ENCODE measurements around the gene TIMM50. TPM values are rescaled to one million over a fixed set of nuclear protein-coding genes. Genes with fewer than 3 reads are reported as not detected.

TIMM50 gene
- total and polyA plus RNA-seq, 2 of the 13 experiments (the other 11 are each of a cell fraction or from before 2014, with no cell fraction given) = 91.1 to 92.5 TPM

DNA sequence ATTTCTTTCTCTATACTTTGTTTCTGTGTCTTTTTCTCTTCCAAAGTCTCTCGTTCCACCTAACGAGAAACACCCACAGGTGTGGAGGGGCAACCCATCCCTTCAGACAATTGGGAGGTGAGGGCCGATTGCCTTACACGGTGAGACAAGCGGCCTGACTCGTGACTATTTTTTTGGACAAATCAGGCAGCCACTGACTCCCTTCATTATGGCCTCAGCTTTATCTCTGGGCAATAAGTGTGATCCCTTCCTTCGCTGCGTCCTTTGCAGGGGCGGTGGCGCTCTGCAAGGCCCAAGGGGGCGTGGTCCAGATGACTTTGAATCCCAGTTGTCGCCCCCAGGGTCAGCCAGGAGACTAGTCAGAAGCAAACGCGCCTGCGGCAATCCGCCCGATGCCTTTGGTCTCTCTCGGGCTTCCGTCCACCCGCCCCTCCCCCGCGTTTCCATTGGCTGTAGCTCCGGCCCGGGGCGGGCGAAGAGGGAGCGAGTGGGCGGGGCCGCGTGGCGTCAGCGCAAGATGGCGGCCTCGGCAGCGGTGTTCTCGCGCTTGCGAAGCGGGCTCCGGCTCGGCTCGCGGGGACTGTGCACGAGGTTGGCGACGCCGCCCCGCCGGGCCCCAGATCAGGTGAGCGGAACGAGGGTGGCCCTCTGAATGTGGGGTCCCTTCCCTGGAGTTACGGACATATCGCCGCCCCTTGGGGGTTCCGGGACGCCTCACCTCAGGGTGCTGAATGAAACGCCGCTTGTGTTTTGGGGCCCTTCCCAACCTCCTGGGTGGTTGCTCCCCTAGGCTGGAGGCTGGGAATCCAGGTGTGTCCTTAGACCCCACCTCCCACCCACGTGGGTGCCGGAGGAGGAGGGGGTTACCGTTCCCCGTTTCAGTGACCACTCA is at the start of gene TIMM50 (continued):
- TF ChIP-seq, protein P1, sequence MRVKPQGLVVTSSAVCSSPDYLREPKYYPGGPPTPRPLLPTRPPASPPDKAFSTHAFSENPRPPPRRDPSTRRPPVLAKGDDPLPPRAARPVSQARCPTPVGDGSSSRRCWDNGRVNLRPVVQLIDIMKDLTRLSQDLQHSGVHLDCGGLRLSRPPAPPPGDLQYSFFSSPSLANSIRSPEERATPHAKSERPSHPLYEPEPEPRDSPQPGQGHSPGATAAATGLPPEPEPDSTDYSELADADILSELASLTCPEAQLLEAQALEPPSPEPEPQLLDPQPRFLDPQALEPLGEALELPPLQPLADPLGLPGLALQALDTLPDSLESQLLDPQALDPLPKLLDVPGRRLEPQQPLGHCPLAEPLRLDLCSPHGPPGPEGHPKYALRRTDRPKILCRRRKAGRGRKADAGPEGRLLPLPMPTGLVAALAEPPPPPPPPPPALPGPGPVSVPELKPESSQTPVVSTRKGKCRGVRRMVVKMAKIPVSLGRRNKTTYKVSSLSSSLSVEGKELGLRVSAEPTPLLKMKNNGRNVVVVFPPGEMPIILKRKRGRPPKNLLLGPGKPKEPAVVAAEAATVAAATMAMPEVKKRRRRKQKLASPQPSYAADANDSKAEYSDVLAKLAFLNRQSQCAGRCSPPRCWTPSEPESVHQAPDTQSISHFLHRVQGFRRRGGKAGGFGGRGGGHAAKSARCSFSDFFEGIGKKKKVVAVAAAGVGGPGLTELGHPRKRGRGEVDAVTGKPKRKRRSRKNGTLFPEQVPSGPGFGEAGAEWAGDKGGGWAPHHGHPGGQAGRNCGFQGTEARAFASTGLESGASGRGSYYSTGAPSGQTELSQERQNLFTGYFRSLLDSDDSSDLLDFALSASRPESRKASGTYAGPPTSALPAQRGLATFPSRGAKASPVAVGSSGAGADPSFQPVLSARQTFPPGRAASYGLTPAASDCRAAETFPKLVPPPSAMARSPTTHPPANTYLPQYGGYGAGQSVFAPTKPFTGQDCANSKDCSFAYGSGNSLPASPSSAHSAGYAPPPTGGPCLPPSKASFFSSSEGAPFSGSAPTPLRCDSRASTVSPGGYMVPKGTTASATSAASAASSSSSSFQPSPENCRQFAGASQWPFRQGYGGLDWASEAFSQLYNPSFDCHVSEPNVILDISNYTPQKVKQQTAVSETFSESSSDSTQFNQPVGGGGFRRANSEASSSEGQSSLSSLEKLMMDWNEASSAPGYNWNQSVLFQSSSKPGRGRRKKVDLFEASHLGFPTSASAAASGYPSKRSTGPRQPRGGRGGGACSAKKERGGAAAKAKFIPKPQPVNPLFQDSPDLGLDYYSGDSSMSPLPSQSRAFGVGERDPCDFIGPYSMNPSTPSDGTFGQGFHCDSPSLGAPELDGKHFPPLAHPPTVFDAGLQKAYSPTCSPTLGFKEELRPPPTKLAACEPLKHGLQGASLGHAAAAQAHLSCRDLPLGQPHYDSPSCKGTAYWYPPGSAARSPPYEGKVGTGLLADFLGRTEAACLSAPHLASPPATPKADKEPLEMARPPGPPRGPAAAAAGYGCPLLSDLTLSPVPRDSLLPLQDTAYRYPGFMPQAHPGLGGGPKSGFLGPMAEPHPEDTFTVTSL (CRISPR knock-in tag; IDR thresholded peaks at IDR 0.05; ENCODE audit: borderline replicate concordance) = no peak
- no peak for TF ChIP-seq ZNF83 (CRISPR knock-in tag; IDR thresholded peaks at IDR 0.05; ENCODE audit: borderline replicate concordance)
- peak; percentile 79; the same call in 1 of the 2 replicates for TF ChIP-seq ARNTL (CRISPR knock-in tag; IDR thresholded peaks at IDR 0.05)
- TF ChIP-seq TBP (CRISPR knock-in tag; IDR thresholded peaks at IDR 0.05) = no peak
- no peak; the same call in 1 of the 2 replicates for TF ChIP-seq ZNF136 (CRISPR knock-in tag; IDR thresholded peaks at IDR 0.05; ENCODE audit: low read depth)
- TF ChIP-seq PITX1 (CRISPR knock-in tag; IDR thresholded peaks at IDR 0.05) = peak; percentile 77; the same call in 1 of the 2 replicates
- TF ChIP-seq POLR2A (IDR thresholded peaks at IDR 0.05; ENCODE audit: insufficient read depth in 1 of 2, low read depth in 2 of 2, low read length in 2 of 2) = peak; percentile 75 to 82
- TF ChIP-seq, protein P2, sequence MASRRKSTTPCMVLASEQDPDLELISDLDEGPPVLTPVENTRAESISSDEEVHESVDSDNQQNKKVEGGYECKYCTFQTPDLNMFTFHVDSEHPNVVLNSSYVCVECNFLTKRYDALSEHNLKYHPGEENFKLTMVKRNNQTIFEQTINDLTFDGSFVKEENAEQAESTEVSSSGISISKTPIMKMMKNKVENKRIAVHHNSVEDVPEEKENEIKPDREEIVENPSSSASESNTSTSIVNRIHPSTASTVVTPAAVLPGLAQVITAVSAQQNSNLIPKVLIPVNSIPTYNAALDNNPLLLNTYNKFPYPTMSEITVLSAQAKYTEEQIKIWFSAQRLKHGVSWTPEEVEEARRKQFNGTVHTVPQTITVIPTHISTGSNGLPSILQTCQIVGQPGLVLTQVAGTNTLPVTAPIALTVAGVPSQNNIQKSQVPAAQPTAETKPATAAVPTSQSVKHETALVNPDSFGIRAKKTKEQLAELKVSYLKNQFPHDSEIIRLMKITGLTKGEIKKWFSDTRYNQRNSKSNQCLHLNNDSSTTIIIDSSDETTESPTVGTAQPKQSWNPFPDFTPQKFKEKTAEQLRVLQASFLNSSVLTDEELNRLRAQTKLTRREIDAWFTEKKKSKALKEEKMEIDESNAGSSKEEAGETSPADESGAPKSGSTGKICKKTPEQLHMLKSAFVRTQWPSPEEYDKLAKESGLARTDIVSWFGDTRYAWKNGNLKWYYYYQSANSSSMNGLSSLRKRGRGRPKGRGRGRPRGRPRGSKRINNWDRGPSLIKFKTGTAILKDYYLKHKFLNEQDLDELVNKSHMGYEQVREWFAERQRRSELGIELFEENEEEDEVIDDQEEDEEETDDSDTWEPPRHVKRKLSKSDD (CRISPR knock-in tag; IDR thresholded peaks at IDR 0.05; ENCODE audit: low read depth) = peak; percentile 81; the same call in 1 of the 2 replicates
- TF ChIP-seq, protein P3, sequence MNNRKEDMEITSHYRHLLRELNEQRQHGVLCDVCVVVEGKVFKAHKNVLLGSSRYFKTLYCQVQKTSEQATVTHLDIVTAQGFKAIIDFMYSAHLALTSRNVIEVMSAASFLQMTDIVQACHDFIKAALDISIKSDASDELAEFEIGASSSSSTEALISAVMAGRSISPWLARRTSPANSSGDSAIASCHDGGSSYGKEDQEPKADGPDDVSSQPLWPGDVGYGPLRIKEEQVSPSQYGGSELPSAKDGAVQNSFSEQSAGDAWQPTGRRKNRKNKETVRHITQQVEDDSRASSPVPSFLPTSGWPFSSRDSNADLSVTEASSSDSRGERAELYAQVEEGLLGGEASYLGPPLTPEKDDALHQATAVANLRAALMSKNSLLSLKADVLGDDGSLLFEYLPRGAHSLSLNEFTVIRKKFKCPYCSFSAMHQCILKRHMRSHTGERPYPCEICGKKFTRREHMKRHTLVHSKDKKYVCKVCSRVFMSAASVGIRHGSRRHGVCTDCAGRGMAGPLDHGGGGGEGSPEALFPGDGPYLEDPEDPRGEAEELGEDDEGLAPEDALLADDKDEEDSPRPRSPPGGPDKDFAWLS (CRISPR knock-in tag; IDR thresholded peaks at IDR 0.05; ENCODE audit: borderline replicate concordance) = no peak
- no peak for TF ChIP-seq MTF1 (CRISPR knock-in tag; IDR thresholded peaks at IDR 0.05)
- TF ChIP-seq, protein P4, sequence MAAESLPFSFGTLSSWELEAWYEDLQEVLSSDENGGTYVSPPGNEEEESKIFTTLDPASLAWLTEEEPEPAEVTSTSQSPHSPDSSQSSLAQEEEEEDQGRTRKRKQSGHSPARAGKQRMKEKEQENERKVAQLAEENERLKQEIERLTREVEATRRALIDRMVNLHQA (CRISPR knock-in tag; IDR thresholded peaks at IDR 0.05) = no peak
- TF ChIP-seq HCFC1 (IDR thresholded peaks at IDR 0.05; ENCODE audit: low read depth, low read length) = peak; percentile 63
- no peak for TF ChIP-seq NAIF1 (CRISPR knock-in tag; IDR thresholded peaks at IDR 0.05; ENCODE audit: borderline replicate concordance)

Measured in HepG2 (cell line).